ENCODE results near the gene SHC2. TPM values are rescaled to one million over a fixed set of nuclear protein-coding genes. Genes with fewer than 3 reads are reported as not detected.
"Not testable (repeated sequence)": the region's sequence is repeated elsewhere in the genome, so short reads cannot be mapped to it uniquely, and the experiment has no call there.

The SHC2 gene
- total RNA-seq, 1 experiment from 2014 or later: 1.1 TPM

GRCh38 chr19:383922-384798 lies 76.7 kb downstream of the SHC2 start:
- BruUV-seq (replicated peaks): no TSS peak
- Histone ChIP-seq H3K9me3 (ENCODE audit: low read depth, low read length, poor library complexity, severe bottlenecking) (no peaks in the 10 kb centered on the region), H3K36me3 (ENCODE audit: insufficient read depth, low read length, poor library complexity, severe bottlenecking) (no peaks in the 10 kb centered on the region), H3K27ac (ENCODE audit: low read depth, low read length, poor library complexity, severe bottlenecking) (no peak overlapping the region), H3K27me3 (replicated peaks; ENCODE audit: insufficient read depth, low read depth, low read length, poor library complexity) (no peaks in the 10 kb centered on the region), H3K4me1 (ENCODE audit: insufficient read depth, low read length, poor library complexity, severe bottlenecking) (no peaks in the 10 kb centered on the region), H3K4me3 (ENCODE audit: low read depth, low read length, poor library complexity, severe bottlenecking) (no peak overlapping the region)
- POLR2A ChIA-PET (ENCODE audit: low non-redundant PET): no interaction called here
- TF ChIP-seq EZH2 (IDR thresholded peaks at IDR 0.05; ENCODE audit: borderline replicate concordance, low read depth, low read length, poor library complexity, severe bottlenecking): no peak
- TF ChIP-seq CTCF (conservative IDR thresholded peaks at IDR 0.05; ENCODE audit: low read depth, low read length): peak; percentile 62
- CTCF ChIA-PET: interaction anchor here (1.5 kb wide), 1 partner anchor 122 kb away, joined by 16 read pairs; no protein-coding TSS in a partner anchor
- peak; percentile 40 for DNase-seq (ENCODE audit: low spot score)
- intact Hi-C loops (cut with micrococcal nuclease; ENCODE audit: unreplicated experiment): no loop called here

- TF ChIP-seq CTCF (conservative IDR thresholded peaks at IDR 0.05; ENCODE audit: low read depth, low read length): no peak
- H3K27ac ChIP-seq (ENCODE audit: low read depth, low read length, poor library complexity, severe bottlenecking): no peak overlapping the region
- H3K4me3 ChIP-seq (ENCODE audit: low read depth, low read length, poor library complexity, severe bottlenecking): no peak overlapping the region
- POLR2A ChIA-PET (ENCODE audit: low non-redundant PET): no interaction called here
- no peaks in the 10 kb centered on the region for H3K4me1 ChIP-seq (ENCODE audit: insufficient read depth, low read length, poor library complexity, severe bottlenecking)
- DNase-seq (ENCODE audit: low spot score): no peak
- intact Hi-C loops (cut with micrococcal nuclease; ENCODE audit: unreplicated experiment): no loop called here
- H3K36me3 ChIP-seq (ENCODE audit: insufficient read depth, low read length, poor library complexity, severe bottlenecking): no peaks in the 10 kb centered on the region
- no peaks in the 10 kb centered on the region for H3K9me3 ChIP-seq (ENCODE audit: low read depth, low read length, poor library complexity, severe bottlenecking)
- H3K27me3 ChIP-seq (replicated peaks; ENCODE audit: insufficient read depth, low read depth, low read length, poor library complexity): no peaks in the 10 kb centered on the region
- BruUV-seq (replicated peaks): no TSS peak
- CTCF ChIA-PET: no interaction called here
Measured at GRCh38 chr19:383040-383439, 77.8 kb downstream of the SHC2 start.

- H3K4me1 ChIP-seq (ENCODE audit: insufficient read depth, low read length, poor library complexity, severe bottlenecking); H3K27ac ChIP-seq (ENCODE audit: low read depth, low read length, poor library complexity, severe bottlenecking); intact Hi-C loops (cut with micrococcal nuclease; ENCODE audit: unreplicated experiment); CTCF ChIA-PET; H3K36me3 ChIP-seq (ENCODE audit: insufficient read depth, low read length, poor library complexity, severe bottlenecking); H3K27me3 ChIP-seq (replicated peaks; ENCODE audit: insufficient read depth, low read depth, low read length, poor library complexity); POLR2A ChIA-PET (ENCODE audit: low non-redundant PET); DNase-seq (ENCODE audit: low spot score); H3K9me3 ChIP-seq (ENCODE audit: low read depth, low read length, poor library complexity, severe bottlenecking); BruUV-seq (replicated peaks); H3K4me3 ChIP-seq (ENCODE audit: low read depth, low read length, poor library complexity, severe bottlenecking): not testable (repeated sequence)
Measured at GRCh38 chr19:382578-382977, 78.3 kb downstream of the SHC2 start.

- H3K9me3 ChIP-seq (ENCODE audit: low read depth, low read length, poor library complexity, severe bottlenecking); H3K4me3 ChIP-seq (ENCODE audit: low read depth, low read length, poor library complexity, severe bottlenecking); H3K27ac ChIP-seq (ENCODE audit: low read depth, low read length, poor library complexity, severe bottlenecking); H3K27me3 ChIP-seq (replicated peaks; ENCODE audit: insufficient read depth, low read depth, low read length, poor library complexity); DNase-seq (ENCODE audit: low spot score); intact Hi-C loops (cut with micrococcal nuclease; ENCODE audit: unreplicated experiment); H3K36me3 ChIP-seq (ENCODE audit: insufficient read depth, low read length, poor library complexity, severe bottlenecking); BruUV-seq (replicated peaks); H3K4me1 ChIP-seq (ENCODE audit: insufficient read depth, low read length, poor library complexity, severe bottlenecking); CTCF ChIA-PET; POLR2A ChIA-PET (ENCODE audit: low non-redundant PET): not testable (repeated sequence)
Measured at GRCh38 chr19:381901-382300, 78.9 kb downstream of the SHC2 start.

- H3K9me3 ChIP-seq (ENCODE audit: low read depth, low read length, poor library complexity, severe bottlenecking); H3K36me3 ChIP-seq (ENCODE audit: insufficient read depth, low read length, poor library complexity, severe bottlenecking); H3K27me3 ChIP-seq (replicated peaks; ENCODE audit: insufficient read depth, low read depth, low read length, poor library complexity); BruUV-seq (replicated peaks); DNase-seq (ENCODE audit: low spot score); intact Hi-C loops (cut with micrococcal nuclease; ENCODE audit: unreplicated experiment); H3K4me1 ChIP-seq (ENCODE audit: insufficient read depth, low read length, poor library complexity, severe bottlenecking); H3K27ac ChIP-seq (ENCODE audit: low read depth, low read length, poor library complexity, severe bottlenecking); POLR2A ChIA-PET (ENCODE audit: low non-redundant PET); H3K4me3 ChIP-seq (ENCODE audit: low read depth, low read length, poor library complexity, severe bottlenecking); CTCF ChIA-PET: not testable (repeated sequence)
Measured at GRCh38 chr19:380618-381219, 80.1 kb downstream of the SHC2 start.
